ENCODE data around the gene AP1B1. TPM values are rescaled to one million over a fixed set of nuclear protein-coding genes. Genes with fewer than 3 reads are reported as not detected.

AP1B1 gene
- total and polyA plus RNA-seq, 2 of the 13 experiments (the other 11 are each of a cell fraction or from before 2014, with no cell fraction given) = 26.6 to 29.7 TPM

DNA sequence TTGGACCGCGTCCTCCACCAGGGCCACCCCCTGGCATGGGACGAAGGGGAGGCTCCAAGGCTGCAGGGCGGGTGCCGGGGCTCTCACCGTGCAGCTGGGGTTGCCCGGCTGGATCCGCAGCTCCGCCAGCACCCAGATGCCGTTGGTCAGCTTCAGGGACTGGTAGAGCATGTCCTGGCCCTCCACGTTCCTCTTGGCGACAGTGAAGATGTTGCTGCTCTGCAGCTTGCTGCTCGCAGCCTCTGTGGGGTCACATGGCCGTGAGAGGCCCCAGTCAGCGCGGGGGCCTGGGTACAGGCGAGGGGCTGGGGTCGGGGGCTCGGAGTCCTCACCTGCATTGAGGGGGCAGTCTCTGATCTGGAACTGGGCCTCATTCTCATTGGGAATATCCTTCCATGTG, 58.1 kb downstream of the AP1B1 start:
- intact Hi-C loops (cut with micrococcal nuclease; ENCODE audit: unreplicated experiment) = no loop called here
- Histone ChIP-seq H4K20me1 (ENCODE audit: insufficient read depth, low read length) (no peaks in the 10 kb centered on the region), H3K27me3 (ENCODE audit: control insufficient read depth in 1 of 2, insufficient read depth in 2 of 2, low read length in 2 of 2) (no peaks in the 10 kb centered on the region), H3K4me3 (replicated peaks in 1 of 3; ENCODE audit: insufficient read depth in 1 of 3, low read depth in 2 of 3, low read length in 3 of 3) (no peak overlapping the region), H3K9ac (ENCODE audit: insufficient read depth, low read depth, low read length) (no peak overlapping the region), H3K36me3 (replicated peaks in 1 of 2; ENCODE audit: control insufficient read depth in 1 of 2, insufficient read depth in 2 of 2, low read length in 2 of 2) (peaks cover 6 to 20% of the 10 kb centered on the region in 2 experiments; a peak in 4 of 5 replicates), H2AFZ (ENCODE audit: low read length) (no peak overlapping the region), H3K9me3 (ENCODE audit: low read length) (no peaks in the 10 kb centered on the region), H3K4me1 (ENCODE audit: insufficient read depth, low read length) (peaks cover 9% of the 10 kb centered on the region), H3K79me2 (ENCODE audit: insufficient read depth, low read length) (no peaks in the 10 kb centered on the region), H3K27ac (ENCODE audit: extremely low read length, insufficient read depth, low read length) (no peak overlapping the region), H3K4me2 (ENCODE audit: low read depth, low read length) (no peak overlapping the region)
- no peak for DNase-seq (ENCODE audit: low spot score)
- TF ChIP-seq GTF3A (CRISPR knock-in tag; conservative IDR thresholded peaks at IDR 0.05) (no peak), MED8 (CRISPR knock-in tag; IDR thresholded peaks at IDR 0.05; ENCODE audit: insufficient replicate concordance) (no peak), ZNF367 (CRISPR knock-in tag; IDR thresholded peaks at IDR 0.05; ENCODE audit: borderline replicate concordance) (no peak), ZNF451 (CRISPR knock-in tag; IDR thresholded peaks at IDR 0.05) (no peak), CBX1 (IDR thresholded peaks at IDR 0.05; ENCODE audit: low read depth) (no peak), ZBTB1 (CRISPR knock-in tag; IDR thresholded peaks at IDR 0.05; ENCODE audit: borderline replicate concordance) (no peak), HDAC1 (CRISPR knock-in tag; IDR thresholded peaks at IDR 0.05) (no peak), YY1 (IDR thresholded peaks at IDR 0.05; ENCODE audit: insufficient read depth, insufficient replicate concordance, low read depth, low read length) (no peak), CEBPB (IDR thresholded peaks at IDR 0.05; ENCODE audit: borderline replicate concordance, low read depth, low read length) (no peak), ZFX (CRISPR knock-in tag; IDR thresholded peaks at IDR 0.05; ENCODE audit: low read depth) (no peak), ZNF17 (CRISPR knock-in tag; IDR thresholded peaks at IDR 0.05) (no peak), SETDB1 (CRISPR knock-in tag; IDR thresholded peaks at IDR 0.05; ENCODE audit: borderline replicate concordance) (no peak), ARHGAP35 (CRISPR knock-in tag; IDR thresholded peaks at IDR 0.05; ENCODE audit: borderline replicate concordance) (no peak)
- TF ChIP-seq, protein P1, sequence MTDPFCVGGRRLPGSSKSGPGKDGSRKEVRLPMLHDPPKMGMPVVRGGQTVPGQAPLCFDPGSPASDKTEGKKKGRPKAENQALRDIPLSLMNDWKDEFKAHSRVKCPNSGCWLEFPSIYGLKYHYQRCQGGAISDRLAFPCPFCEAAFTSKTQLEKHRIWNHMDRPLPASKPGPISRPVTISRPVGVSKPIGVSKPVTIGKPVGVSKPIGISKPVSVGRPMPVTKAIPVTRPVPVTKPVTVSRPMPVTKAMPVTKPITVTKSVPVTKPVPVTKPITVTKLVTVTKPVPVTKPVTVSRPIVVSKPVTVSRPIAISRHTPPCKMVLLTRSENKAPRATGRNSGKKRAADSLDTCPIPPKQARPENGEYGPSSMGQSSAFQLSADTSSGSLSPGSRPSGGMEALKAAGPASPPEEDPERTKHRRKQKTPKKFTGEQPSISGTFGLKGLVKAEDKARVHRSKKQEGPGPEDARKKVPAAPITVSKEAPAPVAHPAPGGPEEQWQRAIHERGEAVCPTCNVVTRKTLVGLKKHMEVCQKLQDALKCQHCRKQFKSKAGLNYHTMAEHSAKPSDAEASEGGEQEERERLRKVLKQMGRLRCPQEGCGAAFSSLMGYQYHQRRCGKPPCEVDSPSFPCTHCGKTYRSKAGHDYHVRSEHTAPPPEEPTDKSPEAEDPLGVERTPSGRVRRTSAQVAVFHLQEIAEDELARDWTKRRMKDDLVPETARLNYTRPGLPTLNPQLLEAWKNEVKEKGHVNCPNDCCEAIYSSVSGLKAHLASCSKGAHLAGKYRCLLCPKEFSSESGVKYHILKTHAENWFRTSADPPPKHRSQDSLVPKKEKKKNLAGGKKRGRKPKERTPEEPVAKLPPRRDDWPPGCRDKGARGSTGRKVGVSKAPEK (CRISPR knock-in tag; IDR thresholded peaks at IDR 0.05; ENCODE audit: borderline replicate concordance) = no peak
- TF ChIP-seq, protein P2, sequence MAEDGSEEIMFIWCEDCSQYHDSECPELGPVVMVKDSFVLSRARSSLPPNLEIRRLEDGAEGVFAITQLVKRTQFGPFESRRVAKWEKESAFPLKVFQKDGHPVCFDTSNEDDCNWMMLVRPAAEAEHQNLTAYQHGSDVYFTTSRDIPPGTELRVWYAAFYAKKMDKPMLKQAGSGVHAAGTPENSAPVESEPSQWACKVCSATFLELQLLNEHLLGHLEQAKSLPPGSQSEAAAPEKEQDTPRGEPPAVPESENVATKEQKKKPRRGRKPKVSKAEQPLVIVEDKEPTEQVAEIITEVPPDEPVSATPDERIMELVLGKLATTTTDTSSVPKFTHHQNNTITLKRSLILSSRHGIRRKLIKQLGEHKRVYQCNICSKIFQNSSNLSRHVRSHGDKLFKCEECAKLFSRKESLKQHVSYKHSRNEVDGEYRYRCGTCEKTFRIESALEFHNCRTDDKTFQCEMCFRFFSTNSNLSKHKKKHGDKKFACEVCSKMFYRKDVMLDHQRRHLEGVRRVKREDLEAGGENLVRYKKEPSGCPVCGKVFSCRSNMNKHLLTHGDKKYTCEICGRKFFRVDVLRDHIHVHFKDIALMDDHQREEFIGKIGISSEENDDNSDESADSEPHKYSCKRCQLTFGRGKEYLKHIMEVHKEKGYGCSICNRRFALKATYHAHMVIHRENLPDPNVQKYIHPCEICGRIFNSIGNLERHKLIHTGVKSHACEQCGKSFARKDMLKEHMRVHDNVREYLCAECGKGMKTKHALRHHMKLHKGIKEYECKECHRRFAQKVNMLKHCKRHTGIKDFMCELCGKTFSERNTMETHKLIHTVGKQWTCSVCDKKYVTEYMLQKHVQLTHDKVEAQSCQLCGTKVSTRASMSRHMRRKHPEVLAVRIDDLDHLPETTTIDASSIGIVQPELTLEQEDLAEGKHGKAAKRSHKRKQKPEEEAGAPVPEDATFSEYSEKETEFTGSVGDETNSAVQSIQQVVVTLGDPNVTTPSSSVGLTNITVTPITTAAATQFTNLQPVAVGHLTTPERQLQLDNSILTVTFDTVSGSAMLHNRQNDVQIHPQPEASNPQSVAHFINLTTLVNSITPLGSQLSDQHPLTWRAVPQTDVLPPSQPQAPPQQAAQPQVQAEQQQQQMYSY (CRISPR knock-in tag; IDR thresholded peaks at IDR 0.05) = no peak
- WGBS (ENCODE audit: low lambda C conversion rate) = 93% methylated on average over 11 of the region's 19 CpGs
- ChIA-PET POLR2A (no interaction called here), CTCF (ENCODE audit: low intra/inter-chr PET ratio, low total read pairs) (no interaction called here)
- BruUV-seq (replicated peaks) = no TSS peak
- no peak for FAIRE-seq
- no peak for ATAC-seq
- in situ Hi-C loops (cut with HindIII; ENCODE audit: extremely low pct_ligation_motif_present, low pct_unique_long_range_greater_than_20kb) = no loop called here

All from HepG2 (cell line).